ENCODE data around the gene GPR137B.

DNA sequence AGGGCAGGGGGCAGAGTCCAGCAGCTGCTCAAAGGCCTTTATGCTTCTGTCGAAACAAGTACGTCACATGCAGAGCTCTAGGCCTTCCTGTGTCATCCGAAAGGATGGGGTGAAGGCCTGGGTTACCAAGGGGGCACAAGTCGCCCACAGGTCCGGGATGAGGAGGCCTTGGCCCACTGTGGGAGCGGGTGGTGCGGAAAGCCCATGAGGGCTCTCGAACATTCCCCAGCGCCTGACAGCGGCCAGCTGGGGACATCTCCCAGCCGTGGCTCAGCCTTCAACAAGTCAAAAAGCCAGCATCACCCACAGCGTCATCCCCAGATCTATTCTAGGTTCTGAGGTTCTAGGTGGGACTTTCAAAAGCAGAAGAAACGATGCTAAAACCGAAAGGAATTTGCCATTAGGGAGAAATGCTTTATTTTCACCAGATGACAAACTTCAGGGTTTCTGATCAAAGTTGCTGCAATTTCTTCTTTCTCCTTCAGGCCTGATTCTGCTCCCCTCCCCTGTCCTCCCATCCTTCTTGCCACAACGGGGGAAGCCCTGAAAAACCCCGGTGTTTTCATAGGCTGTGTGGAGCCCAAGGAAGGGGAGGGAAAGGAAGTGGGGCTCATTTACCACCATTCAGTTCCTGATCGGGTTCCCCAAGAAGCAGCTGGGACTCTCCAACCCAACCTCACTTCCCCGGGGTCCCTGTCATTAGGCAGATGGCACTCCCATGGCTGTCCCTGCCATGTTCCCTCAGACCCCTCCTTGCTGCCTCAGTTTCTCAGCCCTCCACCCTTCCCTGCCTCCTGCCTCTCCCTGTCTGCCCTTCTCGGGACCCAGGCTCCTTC is 17.6 kb downstream of the GPR137B start:
- TF ChIP-seq EZH2phosphoT487 (conservative IDR thresholded peaks at IDR 0.05; ENCODE audit: low read length): no peak
- TF ChIP-seq, protein P1, sequence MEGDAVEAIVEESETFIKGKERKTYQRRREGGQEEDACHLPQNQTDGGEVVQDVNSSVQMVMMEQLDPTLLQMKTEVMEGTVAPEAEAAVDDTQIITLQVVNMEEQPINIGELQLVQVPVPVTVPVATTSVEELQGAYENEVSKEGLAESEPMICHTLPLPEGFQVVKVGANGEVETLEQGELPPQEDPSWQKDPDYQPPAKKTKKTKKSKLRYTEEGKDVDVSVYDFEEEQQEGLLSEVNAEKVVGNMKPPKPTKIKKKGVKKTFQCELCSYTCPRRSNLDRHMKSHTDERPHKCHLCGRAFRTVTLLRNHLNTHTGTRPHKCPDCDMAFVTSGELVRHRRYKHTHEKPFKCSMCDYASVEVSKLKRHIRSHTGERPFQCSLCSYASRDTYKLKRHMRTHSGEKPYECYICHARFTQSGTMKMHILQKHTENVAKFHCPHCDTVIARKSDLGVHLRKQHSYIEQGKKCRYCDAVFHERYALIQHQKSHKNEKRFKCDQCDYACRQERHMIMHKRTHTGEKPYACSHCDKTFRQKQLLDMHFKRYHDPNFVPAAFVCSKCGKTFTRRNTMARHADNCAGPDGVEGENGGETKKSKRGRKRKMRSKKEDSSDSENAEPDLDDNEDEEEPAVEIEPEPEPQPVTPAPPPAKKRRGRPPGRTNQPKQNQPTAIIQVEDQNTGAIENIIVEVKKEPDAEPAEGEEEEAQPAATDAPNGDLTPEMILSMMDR (IDR thresholded peaks at IDR 0.05; ENCODE audit: insufficient read depth, low read length, poor library complexity, severe bottlenecking): no peak

All from SU-DHL-6 (cell line).